GM15510 (cell line): Measurements from ENCODE around the gene NRXN2.

Experiments used
- POLR2A ChIP-seq: IDR thresholded peaks from 3 replicates; pipeline ENCODE4 v1.6.1; 2011; ENCODE audit warnings: borderline replicate concordance; ENCODE audit not compliant: insufficient read length; ENCODE audit errors: extremely low read depth

NRXN2 gene

GRCh38 chr11:64639885-64640284 lies 83.1 kb downstream of the NRXN2 start:
- TF ChIP-seq POLR2A = no peak

- no peak for TF ChIP-seq POLR2A
These were observed 84.2 kb downstream of the NRXN2 start for GRCh38 chr11:64638829-64639228.

- no peak for TF ChIP-seq POLR2A
These were observed 84.9 kb downstream of the NRXN2 start for GRCh38 chr11:64638018-64638665.

- no peak for TF ChIP-seq POLR2A
These were observed 85.5 kb downstream of the NRXN2 start for GRCh38 chr11:64637334-64638017.

GRCh38 chr11:64633555-64634159 lies 89.3 kb downstream of the NRXN2 start:
- TF ChIP-seq POLR2A = no peak

GRCh38 chr11:64632654-64633053 lies 90.3 kb downstream of the NRXN2 start:
- TF ChIP-seq POLR2A = no peak

GRCh38 chr11:64632237-64632636 lies 90.8 kb downstream of the NRXN2 start:
- TF ChIP-seq POLR2A = no peak

- TF ChIP-seq POLR2A = no peak
These were observed 91.3 kb downstream of the NRXN2 start for GRCh38 chr11:64631675-64632074.

- TF ChIP-seq POLR2A = no peak
These were observed 93.0 kb downstream of the NRXN2 start for GRCh38 chr11:64629796-64630562.

- no peak for TF ChIP-seq POLR2A
These were observed 93.9 kb downstream of the NRXN2 start for GRCh38 chr11:64629103-64629502.

- TF ChIP-seq POLR2A = no peak
These were observed 94.4 kb downstream of the NRXN2 start for GRCh38 chr11:64628596-64628995.

- no peak for TF ChIP-seq POLR2A
These were observed 95.6 kb downstream of the NRXN2 start for GRCh38 chr11:64627371-64627770.

- TF ChIP-seq POLR2A = no peak
These were observed 96.4 kb downstream of the NRXN2 start for GRCh38 chr11:64626637-64627036.

- TF ChIP-seq POLR2A = no peak
These were observed 98.0 kb downstream of the NRXN2 start for GRCh38 chr11:64624883-64625481.

GRCh38 chr11:64622681-64623080 lies 100.3 kb downstream of the NRXN2 start:
- no peak for TF ChIP-seq POLR2A
